Stomach (tissue), 4 donors: ENCODE data around the gene FSD1.

Experiments
- EP300 ChIP-seq: sonication (generic); formaldehyde crosslinking; IDR thresholded peaks from one replicate; pipeline ENCODE4 v1.6.1; 2017; ENCODE audit warnings: antibody characterized with exemption
- POLR2A ChIP-seq, 4 donors: fragments of 450-650 bp; IDR thresholded peaks; one replicate each; pipeline ENCODE4 v1.6.1; 2016; ENCODE audit warnings: antibody characterized with exemption in 4 of 4, control low read depth in 2 of 4, mild to moderate bottlenecking in 1 of 4, moderate library complexity in 1 of 4
- TF ChIP-seq, protein P1 (sequence below), 7 experiments: fragments of 450-650 bp in 4 of 7; fragments of 200-600 bp in 3 of 7; sonication (generic) in 3 of 7; IDR thresholded peaks; one replicate each; pipeline ENCODE4 v1.5.1; 2016 to 2019; ENCODE audit warnings: antibody characterized with exemption in 7 of 7, control low read depth in 2 of 7, mild to moderate bottlenecking in 1 of 7

DNA sequence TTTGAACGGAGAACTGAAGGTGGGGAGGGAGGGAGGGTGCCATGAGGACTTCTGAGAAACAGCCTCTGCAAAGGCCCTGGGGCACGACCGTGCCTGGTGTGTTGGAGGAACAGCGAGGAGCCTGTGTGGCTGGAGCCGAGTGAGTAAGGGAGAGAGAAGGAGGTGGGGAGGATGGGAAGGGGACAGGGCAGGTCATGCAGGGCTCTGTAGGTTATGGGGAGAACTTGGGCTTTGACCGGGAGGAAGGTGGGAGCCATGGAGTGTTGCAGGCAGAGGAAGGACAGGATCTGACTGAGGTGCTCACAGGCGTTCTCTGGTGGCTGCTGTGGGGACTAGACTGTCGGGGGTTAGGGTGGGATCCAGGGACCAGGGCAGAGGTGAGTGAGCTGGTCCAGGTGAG, 45.7 kb downstream of the FSD1 start:
- TF ChIP-seq POLR2A (IDR thresholded peaks at IDR 0.05) (no peak), EP300 (no peak)
- TF ChIP-seq, protein P1, sequence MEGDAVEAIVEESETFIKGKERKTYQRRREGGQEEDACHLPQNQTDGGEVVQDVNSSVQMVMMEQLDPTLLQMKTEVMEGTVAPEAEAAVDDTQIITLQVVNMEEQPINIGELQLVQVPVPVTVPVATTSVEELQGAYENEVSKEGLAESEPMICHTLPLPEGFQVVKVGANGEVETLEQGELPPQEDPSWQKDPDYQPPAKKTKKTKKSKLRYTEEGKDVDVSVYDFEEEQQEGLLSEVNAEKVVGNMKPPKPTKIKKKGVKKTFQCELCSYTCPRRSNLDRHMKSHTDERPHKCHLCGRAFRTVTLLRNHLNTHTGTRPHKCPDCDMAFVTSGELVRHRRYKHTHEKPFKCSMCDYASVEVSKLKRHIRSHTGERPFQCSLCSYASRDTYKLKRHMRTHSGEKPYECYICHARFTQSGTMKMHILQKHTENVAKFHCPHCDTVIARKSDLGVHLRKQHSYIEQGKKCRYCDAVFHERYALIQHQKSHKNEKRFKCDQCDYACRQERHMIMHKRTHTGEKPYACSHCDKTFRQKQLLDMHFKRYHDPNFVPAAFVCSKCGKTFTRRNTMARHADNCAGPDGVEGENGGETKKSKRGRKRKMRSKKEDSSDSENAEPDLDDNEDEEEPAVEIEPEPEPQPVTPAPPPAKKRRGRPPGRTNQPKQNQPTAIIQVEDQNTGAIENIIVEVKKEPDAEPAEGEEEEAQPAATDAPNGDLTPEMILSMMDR (IDR thresholded peaks at IDR 0.05), result no peak
